Upper lobe of left lung (tissue), 4 donors: Measurements from ENCODE around the gene ANKRD10.

Experiments used
- CTCF ChIP-seq, 6 experiments: fragments of 450-650 bp in 4 of 6; fragments of 200-600 bp in 2 of 6; sonication (generic) in 2 of 6; IDR thresholded peaks; one replicate each; pipeline ENCODE4 v1.5.1; 2016 to 2019; ENCODE audit warnings: antibody characterized with exemption in 6 of 6
- EP300 ChIP-seq, 4 donors: sonication (generic); formaldehyde crosslinking; IDR thresholded peaks; one replicate each; pipeline ENCODE4 v1.5.1; 2017; ENCODE audit warnings: antibody characterized with exemption in 4 of 4, control low read depth in 2 of 4
- POLR2A ChIP-seq, 4 donors: fragments of 450-650 bp; IDR thresholded peaks; one replicate each; pipeline ENCODE4 v1.5.1; 2016 to 2017; ENCODE audit warnings: antibody characterized with exemption in 4 of 4, mild to moderate bottlenecking in 2 of 4
- POLR2AphosphoS5 ChIP-seq, 2 donors: sonication (generic); formaldehyde crosslinking; IDR thresholded peaks; one replicate each; pipeline ENCODE4 v1.5.1; 2017; ENCODE audit warnings: antibody characterized with exemption in 2 of 2

GRCh38 chr13:110907951-110908898, 6.6 kb downstream of the ANKRD10 start:
- TF ChIP-seq POLR2AphosphoS5 (IDR thresholded peaks at IDR 0.05) (no peak), POLR2A (IDR thresholded peaks at IDR 0.05) (no peak), CTCF (IDR thresholded peaks at IDR 0.05) (no peak), EP300 (IDR thresholded peaks at IDR 0.05) (no peak)
